A673 (cell line): ENCODE results near the gene ADAM30. TPM values are rescaled to one million over a fixed set of nuclear protein-coding genes. Genes with fewer than 3 reads are reported as not detected.

Experiments used
- BruUV-seq: library from RNA; stranded (reverse); fragments of 400-500 nt; replicated peaks from 2 replicates; lab custom pipeline; 2021; lab: Mats Ljungman, UMichigan
- CTCF ChIA-PET: fragments of 300-600 bp; sonication (Branson Sonifier 250); formaldehyde crosslinking; loops from one replicate; lab custom pipeline; 2022; ENCODE audit warnings: antibody characterized with exemption; lab: Charles Lee
- POLR2A ChIA-PET: fragments of 300-600 bp; sonication (Branson Sonifier 250); formaldehyde crosslinking; loops from one replicate; lab custom pipeline; 2022; ENCODE audit warnings: antibody characterized with exemption; ENCODE audit not compliant: low non-redundant PET; lab: Charles Lee
- DNase-seq: peaks from one replicate; pipeline ENCODE4 v3.0.0-alpha.2; 2015; ENCODE audit warnings: low spot score
- H3K27ac ChIP-seq: fragments of 200-600 bp; sonication (generic); 2 replicates; pipeline ENCODE4 v1.5.1; 2016; ENCODE audit warnings: mixed run types, low read depth, mild to moderate bottlenecking, mixed read lengths, antibody characterized with exemption, low read length; ENCODE audit not compliant: poor library complexity, severe bottlenecking
- H3K27me3 ChIP-seq: fragments of 200-600 bp; sonication (generic); replicated peaks from 2 replicates; pipeline ENCODE4 v1.6.1; 2017; ENCODE audit warnings: mixed run types, low read depth, mild to moderate bottlenecking, mixed read lengths, antibody characterized with exemption, low read length; ENCODE audit not compliant: insufficient read depth, poor library complexity
- H3K36me3 ChIP-seq: fragments of 200-600 bp; sonication (generic); 2 replicates; pipeline ENCODE4 v1.6.1; 2016; ENCODE audit warnings: mixed run types, mild to moderate bottlenecking, mixed read lengths, antibody characterized with exemption, low read length; ENCODE audit not compliant: insufficient read depth, poor library complexity, severe bottlenecking
- H3K4me1 ChIP-seq: fragments of 200-600 bp; sonication (generic); 2 replicates; pipeline ENCODE4 v1.6.1; 2017; ENCODE audit warnings: mixed run types, mild to moderate bottlenecking, mixed read lengths, antibody characterized with exemption, low read length; ENCODE audit not compliant: insufficient read depth, poor library complexity, severe bottlenecking
- H3K4me3 ChIP-seq: fragments of 200-600 bp; sonication (generic); 2 replicates; pipeline ENCODE4 v1.5.1; 2016; ENCODE audit warnings: low read depth, mixed run types, mild to moderate bottlenecking, mixed read lengths, low read length; ENCODE audit not compliant: poor library complexity, severe bottlenecking
- H3K9me3 ChIP-seq: fragments of 200-600 bp; sonication (generic); 2 replicates; pipeline ENCODE4 v1.6.1; 2016; ENCODE audit warnings: mixed run types, low read depth, mild to moderate bottlenecking, mixed read lengths, antibody characterized with exemption, low read length; ENCODE audit not compliant: poor library complexity, severe bottlenecking
- CTCF ChIP-seq: fragments of 300-800, 200-600 bp; sonication (generic); conservative IDR thresholded peaks from 2 replicates; pipeline ENCODE4 v1.5.1; 2017; ENCODE audit warnings: low read depth, mild to moderate bottlenecking, antibody characterized with exemption, low read length, moderate library complexity, mixed read lengths
- EZH2 ChIP-seq: fragments of 200-600 bp; sonication (generic); IDR thresholded peaks from 2 replicates; pipeline ENCODE4 v1.6.1; 2017; ENCODE audit warnings: borderline replicate concordance, low read depth, mild to moderate bottlenecking, mixed read lengths, antibody characterized with exemption, low read length; ENCODE audit not compliant: poor library complexity, severe bottlenecking
- intact Hi-C: fragments of 100-400 bp; cut with micrococcal nuclease; formaldehyde crosslinking; loops from one replicate; pipeline ENCODE4 v1.10.0; 2022; ENCODE audit not compliant: unreplicated experiment
- total RNA-seq: library from RNA; stranded (reverse); gene quantifications from 2 replicates; pipeline ENCODE4 v1.2.3, GENCODE V29; 2021

Gene ADAM30
- total RNA-seq, 1 experiment from 2014 or later = not detected

- BruUV-seq = no TSS peak
- Histone ChIP-seq H3K27me3 (no peaks in the 10 kb centered on the region), H3K4me3 (no peak overlapping the region), H3K9me3 (no peaks in the 10 kb centered on the region), H3K36me3 (no peaks in the 10 kb centered on the region), H3K4me1 (no peaks in the 10 kb centered on the region), H3K27ac (no peak overlapping the region)
- intact Hi-C loops = no loop called here
- no peak for DNase-seq
- CTCF ChIA-PET = no interaction called here
- POLR2A ChIA-PET = no interaction called here
- no peak for TF ChIP-seq EZH2
Measured at GRCh38 chr1:119891386-119891785, 4.9 kb downstream of the ADAM30 start.

GRCh38 chr1:119888476-119888875 is 7.8 kb downstream of the ADAM30 start:
- Histone ChIP-seq H3K27ac (no peak overlapping the region), H3K36me3 (no peaks in the 10 kb centered on the region), H3K4me1 (no peaks in the 10 kb centered on the region), H3K9me3 (no peaks in the 10 kb centered on the region), H3K4me3 (no peak overlapping the region), H3K27me3 (no peaks in the 10 kb centered on the region)
- TF ChIP-seq EZH2 (no peak), CTCF (no peak)
- intact Hi-C loops = no loop called here
- CTCF ChIA-PET = no interaction called here
- POLR2A ChIA-PET = no interaction called here
- no TSS peak for BruUV-seq
- no peak for DNase-seq

- BruUV-seq = no TSS peak
- no peak for DNase-seq
- Histone ChIP-seq H3K4me1 (no peaks in the 10 kb centered on the region), H3K9me3 (no peaks in the 10 kb centered on the region), H3K27ac (no peak overlapping the region), H3K36me3 (no peaks in the 10 kb centered on the region), H3K27me3 (no peaks in the 10 kb centered on the region), H3K4me3 (no peak overlapping the region)
- POLR2A ChIA-PET = no interaction called here
- TF ChIP-seq EZH2 (no peak), CTCF (no peak)
- CTCF ChIA-PET = no interaction called here
- intact Hi-C loops = no loop called here
Measured at GRCh38 chr1:119887427-119887826, 8.9 kb downstream of the ADAM30 start.
